ENCODE data around the gene HVCN1. TPM values are rescaled to one million over a fixed set of nuclear protein-coding genes. Genes with fewer than 3 reads are reported as not detected.

Gene HVCN1
- total RNA-seq, 1 donor from 2014 or later, result 11.9 TPM

GRCh38 chr12:110639336-110640141 lies 49.4 kb downstream of the HVCN1 start:
- DNase-seq (ENCODE audit: low spot score), result no peak
- no peak overlapping the region for H3K27ac Mint-ChIP-seq (ENCODE audit: unreplicated experiment)
- H3K4me3 Mint-ChIP-seq (ENCODE audit: unreplicated experiment), result no peak overlapping the region
- H3K9me3 Mint-ChIP-seq (ENCODE audit: unreplicated experiment), result no peaks in the 10 kb centered on the region
- no peak for TF ChIP-seq CTCF (IDR thresholded peaks at IDR 0.05; ENCODE audit: unreplicated experiment)
- no peaks in the 10 kb centered on the region for H3K36me3 Mint-ChIP-seq (ENCODE audit: low read depth, unreplicated experiment)
- H3K4me1 Mint-ChIP-seq (ENCODE audit: unreplicated experiment), result peaks cover 16% of the 10 kb centered on the region
- H3K27me3 Mint-ChIP-seq (ENCODE audit: unreplicated experiment), result no peaks in the 10 kb centered on the region

GRCh38 chr12:110638796-110639195 lies 50.1 kb downstream of the HVCN1 start:
- H3K4me3 Mint-ChIP-seq (ENCODE audit: unreplicated experiment), result no peak overlapping the region
- peaks cover 16% of the 10 kb centered on the region for H3K4me1 Mint-ChIP-seq (ENCODE audit: unreplicated experiment)
- no peaks in the 10 kb centered on the region for H3K27me3 Mint-ChIP-seq (ENCODE audit: unreplicated experiment)
- no peak for TF ChIP-seq CTCF (IDR thresholded peaks at IDR 0.05; ENCODE audit: unreplicated experiment)
- no peaks in the 10 kb centered on the region for H3K9me3 Mint-ChIP-seq (ENCODE audit: unreplicated experiment)
- no peak for DNase-seq (ENCODE audit: low spot score)
- H3K27ac Mint-ChIP-seq (ENCODE audit: unreplicated experiment), result no peak overlapping the region
- no peaks in the 10 kb centered on the region for H3K36me3 Mint-ChIP-seq (ENCODE audit: low read depth, unreplicated experiment)

GRCh38 chr12:110637869-110638441 lies 51.0 kb downstream of the HVCN1 start:
- Mint-ChIP-seq H3K27ac (ENCODE audit: unreplicated experiment) (no peak overlapping the region), H3K9me3 (ENCODE audit: unreplicated experiment) (no peaks in the 10 kb centered on the region)

GRCh38 chr12:110636516-110636915 lies 52.4 kb downstream of the HVCN1 start:
- Mint-ChIP-seq H3K27me3 (ENCODE audit: unreplicated experiment) (no peaks in the 10 kb centered on the region), H3K9me3 (ENCODE audit: unreplicated experiment) (no peaks in the 10 kb centered on the region), H3K4me1 (ENCODE audit: unreplicated experiment) (peaks cover 16% of the 10 kb centered on the region), H3K27ac (ENCODE audit: unreplicated experiment) (no peak overlapping the region), H3K36me3 (ENCODE audit: low read depth, unreplicated experiment) (no peaks in the 10 kb centered on the region), H3K4me3 (ENCODE audit: unreplicated experiment) (no peak overlapping the region)
- DNase-seq (ENCODE audit: low spot score), result no peak
- TF ChIP-seq CTCF (IDR thresholded peaks at IDR 0.05; ENCODE audit: unreplicated experiment), result no peak

More at GRCh38 chr12:110637869-110638441, 51.0 kb downstream of the HVCN1 start:
- peaks cover 16% of the 10 kb centered on the region for H3K4me1 Mint-ChIP-seq (ENCODE audit: unreplicated experiment)
- DNase-seq (ENCODE audit: low spot score), result no peak
- H3K27me3 Mint-ChIP-seq (ENCODE audit: unreplicated experiment), result no peaks in the 10 kb centered on the region
- TF ChIP-seq CTCF (IDR thresholded peaks at IDR 0.05; ENCODE audit: unreplicated experiment), result no peak
- H3K36me3 Mint-ChIP-seq (ENCODE audit: low read depth, unreplicated experiment), result no peaks in the 10 kb centered on the region
- no peak overlapping the region for H3K4me3 Mint-ChIP-seq (ENCODE audit: unreplicated experiment)

GRCh38 chr12:110635055-110635454 lies 53.9 kb downstream of the HVCN1 start:
- no peak overlapping the region for H3K4me3 Mint-ChIP-seq (ENCODE audit: unreplicated experiment)
- peaks cover 16% of the 10 kb centered on the region for H3K4me1 Mint-ChIP-seq (ENCODE audit: unreplicated experiment)
- H3K27ac Mint-ChIP-seq (ENCODE audit: unreplicated experiment), result no peak overlapping the region
- no peaks in the 10 kb centered on the region for H3K36me3 Mint-ChIP-seq (ENCODE audit: low read depth, unreplicated experiment)
- DNase-seq (ENCODE audit: low spot score), result no peak
- H3K27me3 Mint-ChIP-seq (ENCODE audit: unreplicated experiment), result no peaks in the 10 kb centered on the region
- H3K9me3 Mint-ChIP-seq (ENCODE audit: unreplicated experiment), result no peaks in the 10 kb centered on the region
- no peak for TF ChIP-seq CTCF (IDR thresholded peaks at IDR 0.05; ENCODE audit: unreplicated experiment)

All from endothelial cell (in vitro differentiated cells).